ENCODE measurements around the gene ZBTB5. TPM values are rescaled to one million over a fixed set of nuclear protein-coding genes. Genes with fewer than 3 reads are reported as not detected.
A peak's percentile ranks its signal among the peaks of the same experiment; 100 is the strongest.

ZBTB5 gene
- total and polyA plus RNA-seq, 2 of the 8 experiments (the other 6 are each of a cell fraction or from before 2014, with no cell fraction given): 13.3 to 14.5 TPM

DNA sequence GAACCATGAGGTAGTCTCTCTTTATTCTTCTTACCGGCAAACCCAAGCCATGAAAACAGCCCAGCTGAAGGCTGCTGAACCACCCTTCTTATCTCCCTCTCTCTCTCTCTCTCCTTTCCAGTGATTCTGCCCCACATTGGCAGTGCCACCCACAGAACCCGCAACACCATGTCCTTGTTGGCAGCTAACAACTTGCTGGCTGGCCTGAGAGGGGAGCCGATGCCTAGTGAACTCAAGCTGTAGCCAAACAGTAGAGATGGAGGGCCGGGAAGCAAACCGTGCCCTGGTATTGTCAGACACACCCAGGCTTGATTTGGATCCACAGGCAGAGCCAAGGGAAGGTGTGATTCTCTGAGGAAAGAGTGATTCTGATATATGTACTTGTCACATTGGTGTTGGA is 28.7 kb downstream of the ZBTB5 start:
- Histone ChIP-seq H2BK15ac (ENCODE audit: low read length) (no peak overlapping the region), H2AK5ac (ENCODE audit: low read depth, low read length) (no peak overlapping the region), H3K27ac (ENCODE audit: low read depth, low read length) (no peak overlapping the region), H3K14ac (ENCODE audit: insufficient read length) (no peak overlapping the region), H4K20me1 (replicated peaks in 1 of 2; ENCODE audit: control insufficient read depth in 1 of 2, insufficient read depth in 2 of 2, low read length in 2 of 2) (peaks cover 11 to 29% of the 10 kb centered on the region in 2 experiments), H3K4me2 (ENCODE audit: insufficient read depth in 1 of 2, low read depth in 2 of 2, low read length in 2 of 2) (no peak overlapping the region), H2AFZ (ENCODE audit: low read length) (no peak overlapping the region), H4K5ac (ENCODE audit: insufficient read length, low read depth, low read length) (no peak overlapping the region), H3K79me2 (ENCODE audit: control insufficient read depth in 1 of 2, insufficient read depth in 2 of 2, low read length in 2 of 2) (peaks cover 0 to 19% of the 10 kb centered on the region in 2 experiments; a peak in 2 of 4 replicates), H3K4me3 (ENCODE audit: extremely low read depth in 1 of 4, insufficient read depth in 2 of 4, low read depth in 3 of 4, low read length in 4 of 4) (no peak overlapping the region), H3K27me3 (replicated peaks in 1 of 4; ENCODE audit: control insufficient read depth in 3 of 4, extremely low read depth in 1 of 4, insufficient read depth in 3 of 4, low read length in 3 of 4) (no peaks in the 10 kb centered on the region), H3K4ac (replicated peaks; ENCODE audit: insufficient read length, low read depth, low read length) (no peak overlapping the region), H3K56ac (replicated peaks; ENCODE audit: insufficient read length, low read depth, low read length) (no peak overlapping the region), H4K8ac (ENCODE audit: extremely low read depth, insufficient read depth, low read length) (peak overlapping the region; percentile 79), H3K23me2 (ENCODE audit: low read depth, low read length) (peaks cover 4% of the 10 kb centered on the region; the same call in 1 of the 2 replicates), H3K36me3 (ENCODE audit: control insufficient read depth in 2 of 4, insufficient read depth in 4 of 4, low read length in 3 of 4) (peaks cover 33 to 69% (median 54%) of the 10 kb centered on the region in 4 experiments), H3K23ac (ENCODE audit: insufficient read length) (no peak overlapping the region), H3K9me3 (ENCODE audit: insufficient read depth in 2 of 2, low read depth in 1 of 2, low read length in 1 of 2) (no peaks in the 10 kb centered on the region), H3K9ac (replicated peaks in 1 of 4; ENCODE audit: extremely low read depth in 1 of 4, low read depth in 3 of 4, low read length in 3 of 4) (no peak overlapping the region), H2BK12ac (ENCODE audit: low read depth, low read length) (no peak overlapping the region), H3K18ac (ENCODE audit: extremely low read depth, low read length) (no peak overlapping the region), H4K91ac (replicated peaks; ENCODE audit: insufficient read length, low read length) (no peak overlapping the region), H3K79me1 (ENCODE audit: low read depth, low read length) (peaks cover 2% of the 10 kb centered on the region), H2BK5ac (ENCODE audit: low read depth, low read length) (no peak overlapping the region), H2BK20ac (ENCODE audit: low read length) (no peak overlapping the region), H2BK120ac (replicated peaks; ENCODE audit: low read depth, low read length) (no peak overlapping the region), H3K4me1 (replicated peaks in 1 of 4; ENCODE audit: control insufficient read depth in 3 of 4, insufficient read depth in 4 of 4, low read length in 3 of 4) (peaks cover 3 to 15% (median 9%) of the 10 kb centered on the region in 4 experiments)
- FAIRE-seq (no peak), DNase-seq (ENCODE audit: low read depth in 1 of 2, low spot score in 2 of 2) (no peak)
- ChIA-PET POLR2A (ENCODE audit: partially characterized antibody) (interaction anchor here (0.8 to 3.2 kb wide), 8 partner anchors 8 to 30 kb away, joined by 3 to 14 read pairs (median 4); no protein-coding TSS in a partner anchor), CTCF (ENCODE audit: partially characterized antibody) (interaction anchor here (0.9 to 1.4 kb wide), 2 partner anchors 25 to 28 kb away, joined by 3 to 6 read pairs; no protein-coding TSS in a partner anchor)
- 94% methylated on average over 5 of the region's 5 CpGs; no CpG with 5 or more reads in 1 of the 2 experiments for WGBS, 2 experiments (ENCODE audit: extremely low coverage in 1 of 2, insufficient coverage in 1 of 2, insufficient read length in 1 of 2, insufficient replicate concordance in 2 of 2, low coverage in 1 of 2, low lambda C conversion rate in 2 of 2, missing lambda C conversion rate in 1 of 2)
- TF ChIP-seq SUZ12 (IDR thresholded peaks at IDR 0.05; ENCODE audit: low read length): no peak
- TF ChIP-seq CREB1 (IDR thresholded peaks at IDR 0.05): no peak
- no peak for TF ChIP-seq BRCA1 (IDR thresholded peaks at IDR 0.05; ENCODE audit: low read depth, low read length)
- no peak for TF ChIP-seq TBP (IDR thresholded peaks at IDR 0.05; ENCODE audit: low read depth, low read length)
- no peak for TF ChIP-seq RNF2 (IDR thresholded peaks at IDR 0.05; ENCODE audit: borderline replicate concordance, low read depth, low read length, missing control alignments, poor library complexity, severe bottlenecking)
- no peak for TF ChIP-seq CHD1 (IDR thresholded peaks at IDR 0.05; ENCODE audit: low read depth, low read length)
- no peak for TF ChIP-seq RXRA (IDR thresholded peaks at IDR 0.05; ENCODE audit: insufficient read depth, low read depth, low read length)
- no peak for TF ChIP-seq YY1 (IDR thresholded peaks at IDR 0.05; ENCODE audit: low read depth, low read length)
- TF ChIP-seq, protein P1, sequence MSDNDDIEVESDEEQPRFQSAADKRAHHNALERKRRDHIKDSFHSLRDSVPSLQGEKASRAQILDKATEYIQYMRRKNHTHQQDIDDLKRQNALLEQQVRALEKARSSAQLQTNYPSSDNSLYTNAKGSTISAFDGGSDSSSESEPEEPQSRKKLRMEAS (IDR thresholded peaks at IDR 0.05): no peak
- TF ChIP-seq TAF7 (optimal IDR thresholded peaks at IDR 0.05; ENCODE audit: borderline replicate concordance, low read depth, low read length): no peak
- no peak for TF ChIP-seq JUN (IDR thresholded peaks at IDR 0.05; ENCODE audit: low read depth, low read length)
- TF ChIP-seq CBX5 (IDR thresholded peaks at IDR 0.05; ENCODE audit: low read depth, low read length): no peak
- TF ChIP-seq SIN3A (conservative IDR thresholded peaks at IDR 0.05 in 1 of 2, IDR thresholded peaks at IDR 0.05 in 1 of 2; ENCODE audit: low read depth in 1 of 2, low read length in 2 of 2): no peak

Measured in H1 (cell line).